Measurements from ENCODE around the gene KCTD3.
A peak's percentile ranks its signal among the peaks of the same experiment; 100 is the strongest.

Gene KCTD3

GRCh38 chr1:215557504-215557903, 9.6 kb upstream of the KCTD3 start:
- DNase-seq = no peak

GRCh38 chr1:215557992-215558626, 9.0 kb upstream of the KCTD3 start:
- no peak for DNase-seq

- peak; percentile 34 for DNase-seq
Observed at GRCh38 chr1:215567491-215568298, 591 bp downstream of the KCTD3 start.

- DNase-seq = no peak
Observed at GRCh38 chr1:215568299-215568692, 1.2 kb downstream of the KCTD3 start.

- peak; percentile 27 for DNase-seq
Observed at GRCh38 chr1:215569986-215570824, 3.1 kb downstream of the KCTD3 start.

- no peak for DNase-seq
Observed at GRCh38 chr1:215581896-215582295, 14.8 kb downstream of the KCTD3 start.

- DNase-seq = no peak
Observed at GRCh38 chr1:215583185-215583749, 16.2 kb downstream of the KCTD3 start.

- no peak for DNase-seq
Observed at GRCh38 chr1:215584389-215584788, 17.3 kb downstream of the KCTD3 start.

GRCh38 chr1:215589650-215590435, 22.7 kb downstream of the KCTD3 start:
- no peak for DNase-seq

GRCh38 chr1:215590779-215591491, 23.8 kb downstream of the KCTD3 start:
- DNase-seq = no peak

GRCh38 chr1:215594640-215595039, 27.5 kb downstream of the KCTD3 start:
- DNase-seq = no peak

- DNase-seq = no peak
Observed at GRCh38 chr1:215595231-215595630, 28.1 kb downstream of the KCTD3 start.

GRCh38 chr1:215597961-215598360, 30.9 kb downstream of the KCTD3 start:
- no peak for DNase-seq

- no peak for DNase-seq
Observed at GRCh38 chr1:215599418-215600074, 32.4 kb downstream of the KCTD3 start.

GRCh38 chr1:215600258-215600792, 33.2 kb downstream of the KCTD3 start:
- DNase-seq = no peak

- no peak for DNase-seq
Observed at GRCh38 chr1:215600867-215601266, 33.8 kb downstream of the KCTD3 start.

- no peak for DNase-seq
Observed at GRCh38 chr1:215601276-215601675, 34.2 kb downstream of the KCTD3 start.

GRCh38 chr1:215603319-215603718, 36.2 kb downstream of the KCTD3 start:
- DNase-seq = no peak

- no peak for DNase-seq
Observed at GRCh38 chr1:215605011-215605621, 38.0 kb downstream of the KCTD3 start.

- DNase-seq = no peak
Observed at GRCh38 chr1:215606036-215606435, 38.9 kb downstream of the KCTD3 start.

Data from activated CD4-positive, alpha-beta T cell treated with anti-CD3 and anti-CD28 coated beads, Interleukin-10, Interleukin-2, amounts not matched to agents 100 ng/mL and 50 ng/mL, durations not matched to agents 16 hours and 8 hours (primary cell).